Measurements from ENCODE around the gene CDH13.

DNA sequence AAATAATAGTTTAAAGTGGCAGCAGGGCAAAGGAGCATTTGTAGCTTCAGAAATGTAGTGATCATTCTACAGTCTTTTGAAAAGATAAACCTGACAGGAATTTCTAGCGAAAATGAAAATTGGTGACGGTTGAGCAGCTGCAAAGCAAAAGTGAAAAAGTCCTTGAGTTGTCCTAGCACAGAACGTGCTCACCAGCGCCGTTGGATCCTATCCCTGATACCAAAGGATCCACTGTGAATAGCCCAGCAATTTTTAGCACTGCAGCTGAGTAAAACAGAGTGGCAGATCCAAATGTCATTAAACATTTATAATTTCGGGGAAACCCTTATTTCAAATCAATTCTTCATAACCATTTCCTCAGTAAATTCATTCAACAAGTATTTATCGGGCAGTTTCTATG is 727.2 kb downstream of the CDH13 start:
- TF ChIP-seq POLR2AphosphoS5 (IDR thresholded peaks at IDR 0.05; ENCODE audit: insufficient read depth, low read depth, low read length) = no peak
- TF ChIP-seq, protein P1, sequence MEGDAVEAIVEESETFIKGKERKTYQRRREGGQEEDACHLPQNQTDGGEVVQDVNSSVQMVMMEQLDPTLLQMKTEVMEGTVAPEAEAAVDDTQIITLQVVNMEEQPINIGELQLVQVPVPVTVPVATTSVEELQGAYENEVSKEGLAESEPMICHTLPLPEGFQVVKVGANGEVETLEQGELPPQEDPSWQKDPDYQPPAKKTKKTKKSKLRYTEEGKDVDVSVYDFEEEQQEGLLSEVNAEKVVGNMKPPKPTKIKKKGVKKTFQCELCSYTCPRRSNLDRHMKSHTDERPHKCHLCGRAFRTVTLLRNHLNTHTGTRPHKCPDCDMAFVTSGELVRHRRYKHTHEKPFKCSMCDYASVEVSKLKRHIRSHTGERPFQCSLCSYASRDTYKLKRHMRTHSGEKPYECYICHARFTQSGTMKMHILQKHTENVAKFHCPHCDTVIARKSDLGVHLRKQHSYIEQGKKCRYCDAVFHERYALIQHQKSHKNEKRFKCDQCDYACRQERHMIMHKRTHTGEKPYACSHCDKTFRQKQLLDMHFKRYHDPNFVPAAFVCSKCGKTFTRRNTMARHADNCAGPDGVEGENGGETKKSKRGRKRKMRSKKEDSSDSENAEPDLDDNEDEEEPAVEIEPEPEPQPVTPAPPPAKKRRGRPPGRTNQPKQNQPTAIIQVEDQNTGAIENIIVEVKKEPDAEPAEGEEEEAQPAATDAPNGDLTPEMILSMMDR (IDR thresholded peaks at IDR 0.05; ENCODE audit: extremely low read depth in 1 of 2, insufficient read depth in 1 of 2, low read depth in 1 of 2, low read length in 2 of 2) = no peak
- TF ChIP-seq, protein P2, sequence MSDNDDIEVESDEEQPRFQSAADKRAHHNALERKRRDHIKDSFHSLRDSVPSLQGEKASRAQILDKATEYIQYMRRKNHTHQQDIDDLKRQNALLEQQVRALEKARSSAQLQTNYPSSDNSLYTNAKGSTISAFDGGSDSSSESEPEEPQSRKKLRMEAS (IDR thresholded peaks at IDR 0.05; ENCODE audit: insufficient read depth, insufficient read length) = no peak

All from endothelial cell of umbilical vein (primary cell).